NOMO-1 treated with DMSO at 0.1 percent for 48 hours (cell line): ENCODE measurements around the gene EME1.
A peak's percentile ranks its signal among the peaks of the same experiment; 100 is the strongest.
"Not testable (repeated sequence)": the region's sequence is repeated elsewhere in the genome, so short reads cannot be mapped to it uniquely, and the experiment has no call there.

ENCODE experiments used
- DNase-seq: peaks from one replicate; lab custom pipeline; 2025; ENCODE audit not compliant: unreplicated experiment; lab: John Stamatoyannopoulos, UW

EME1 gene

DNA sequence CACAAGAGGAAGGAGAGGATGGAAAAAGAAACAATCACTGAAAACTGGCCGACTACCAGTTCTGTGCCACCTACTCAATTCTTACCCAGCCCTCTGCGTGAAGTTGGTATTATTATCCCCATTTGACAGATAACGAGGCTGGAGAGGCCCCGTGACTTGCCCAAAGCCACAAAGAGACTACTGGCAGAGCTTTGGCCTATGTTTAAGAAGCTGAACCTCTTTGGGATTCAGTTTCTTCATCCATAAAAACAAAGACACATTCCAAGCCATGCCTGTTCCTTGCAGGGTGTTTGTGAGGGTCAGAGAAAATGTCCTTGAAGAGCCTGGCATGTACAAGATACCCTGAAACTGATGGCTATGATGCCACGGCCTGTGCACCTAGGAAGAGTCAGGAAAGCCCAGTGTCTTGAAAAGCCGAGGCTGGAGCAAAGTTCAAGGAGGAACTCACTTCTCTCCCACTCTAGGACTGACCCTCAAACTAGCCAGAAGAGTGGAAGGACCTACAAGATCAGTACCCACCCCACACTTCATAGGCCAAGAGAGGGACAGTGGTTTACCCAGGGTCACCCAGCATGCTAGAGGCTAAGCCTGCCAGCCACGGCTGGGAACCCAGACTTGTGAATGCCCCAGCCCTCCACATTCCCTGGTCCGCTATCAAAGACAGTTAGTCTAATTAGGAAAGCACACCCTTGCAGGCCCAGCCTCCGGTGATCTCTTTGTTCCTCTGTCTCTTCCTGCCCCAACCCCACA, 51.4 kb downstream of the EME1 start:
- no peak for DNase-seq

DNA sequence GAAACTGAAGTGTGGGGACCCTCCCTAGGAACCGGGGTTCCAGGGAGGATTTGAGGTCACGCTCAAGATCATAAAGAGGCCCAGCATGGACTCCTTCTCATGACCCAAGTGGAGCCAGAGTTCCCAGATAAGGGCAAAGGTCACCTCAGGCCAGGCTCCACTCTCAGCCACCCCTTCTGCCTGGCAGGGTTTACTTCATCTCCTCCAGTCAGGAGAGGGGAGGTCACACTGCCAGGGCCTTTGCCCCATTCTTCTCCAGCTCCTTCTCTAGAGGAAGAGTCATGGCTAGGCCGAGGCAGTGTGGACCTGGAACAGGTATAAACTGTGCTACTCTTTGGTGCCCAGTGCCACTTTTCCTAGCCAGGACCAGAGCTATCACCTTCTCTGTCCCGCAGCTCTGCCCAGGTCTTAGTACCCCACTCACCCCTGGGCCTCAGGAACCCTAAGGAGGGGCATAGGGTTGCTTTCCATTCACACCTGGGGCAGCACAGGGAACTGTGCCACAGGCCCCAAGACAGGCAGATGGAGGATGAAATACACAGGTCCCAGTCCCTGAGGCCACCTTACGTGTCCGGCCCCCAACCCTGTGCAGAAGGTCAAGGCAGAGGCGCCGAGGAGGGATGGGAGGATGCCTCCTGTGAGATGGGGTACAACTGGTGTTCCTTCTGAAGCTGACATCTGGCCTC, 52.1 kb downstream of the EME1 start:
- no peak for DNase-seq

DNA sequence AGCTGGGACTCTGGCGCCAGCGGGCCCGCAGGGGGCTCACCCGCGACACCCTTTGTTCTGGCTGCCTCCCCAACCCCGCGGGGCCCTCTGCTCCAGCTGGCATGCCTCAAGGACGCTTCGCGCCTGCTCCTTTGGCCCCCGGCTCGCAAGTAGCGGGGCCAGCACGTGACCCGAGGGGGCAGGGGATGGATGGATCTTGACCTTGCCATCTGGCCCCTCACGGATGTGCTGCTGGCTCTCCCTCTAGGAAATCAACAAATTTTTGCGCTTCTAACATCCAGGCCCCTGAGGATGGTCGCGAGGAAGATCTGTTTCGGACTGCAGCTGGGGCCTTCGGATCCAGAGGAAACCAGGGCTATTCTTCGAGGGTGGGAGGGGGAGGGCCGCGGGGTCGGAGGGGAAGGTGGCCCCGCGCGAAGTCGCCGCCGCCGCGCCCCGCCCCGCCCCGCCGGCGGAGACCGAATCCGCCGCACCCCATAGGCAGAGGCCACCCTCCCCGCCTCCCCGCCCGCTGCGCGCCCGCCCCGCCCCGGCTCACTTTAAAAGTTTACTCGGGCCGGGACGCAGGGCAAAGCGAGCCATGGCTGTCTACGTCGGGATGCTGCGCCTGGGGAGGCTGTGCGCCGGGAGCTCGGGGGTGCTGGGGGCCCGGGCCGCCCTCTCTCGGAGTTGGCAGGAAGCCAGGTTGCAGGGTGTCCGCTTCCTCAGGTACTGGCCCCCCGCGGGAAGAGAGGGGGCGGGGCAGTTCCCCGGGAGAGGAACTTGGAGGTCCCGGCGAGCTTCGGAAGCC, 52.8 kb downstream of the EME1 start, which contains the start of gene ACSF2:
ACSF2 (plus strand) TSS at position 537 of the 790 bp plus-strand sequence; CDS start at position 581, 44 bp downstream.
- DNase-seq, result peak; percentile 38

DNA sequence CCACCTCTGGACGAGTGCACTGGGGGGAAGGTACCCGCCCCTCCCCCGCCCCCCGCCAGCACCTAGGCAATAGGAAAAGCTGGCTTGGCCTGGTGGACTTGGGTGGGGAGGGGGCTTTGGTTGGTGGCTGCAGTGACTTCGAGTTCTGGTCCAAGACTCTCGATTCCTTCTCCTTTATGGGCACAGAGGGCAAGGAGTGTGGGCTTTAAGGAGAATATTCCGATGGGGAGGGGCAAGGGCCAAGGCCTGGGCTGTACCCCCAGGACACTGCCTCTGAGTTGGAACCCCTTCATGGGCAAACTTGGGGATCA, 53.4 kb downstream of the EME1 start:
- DNase-seq, result no peak

DNA sequence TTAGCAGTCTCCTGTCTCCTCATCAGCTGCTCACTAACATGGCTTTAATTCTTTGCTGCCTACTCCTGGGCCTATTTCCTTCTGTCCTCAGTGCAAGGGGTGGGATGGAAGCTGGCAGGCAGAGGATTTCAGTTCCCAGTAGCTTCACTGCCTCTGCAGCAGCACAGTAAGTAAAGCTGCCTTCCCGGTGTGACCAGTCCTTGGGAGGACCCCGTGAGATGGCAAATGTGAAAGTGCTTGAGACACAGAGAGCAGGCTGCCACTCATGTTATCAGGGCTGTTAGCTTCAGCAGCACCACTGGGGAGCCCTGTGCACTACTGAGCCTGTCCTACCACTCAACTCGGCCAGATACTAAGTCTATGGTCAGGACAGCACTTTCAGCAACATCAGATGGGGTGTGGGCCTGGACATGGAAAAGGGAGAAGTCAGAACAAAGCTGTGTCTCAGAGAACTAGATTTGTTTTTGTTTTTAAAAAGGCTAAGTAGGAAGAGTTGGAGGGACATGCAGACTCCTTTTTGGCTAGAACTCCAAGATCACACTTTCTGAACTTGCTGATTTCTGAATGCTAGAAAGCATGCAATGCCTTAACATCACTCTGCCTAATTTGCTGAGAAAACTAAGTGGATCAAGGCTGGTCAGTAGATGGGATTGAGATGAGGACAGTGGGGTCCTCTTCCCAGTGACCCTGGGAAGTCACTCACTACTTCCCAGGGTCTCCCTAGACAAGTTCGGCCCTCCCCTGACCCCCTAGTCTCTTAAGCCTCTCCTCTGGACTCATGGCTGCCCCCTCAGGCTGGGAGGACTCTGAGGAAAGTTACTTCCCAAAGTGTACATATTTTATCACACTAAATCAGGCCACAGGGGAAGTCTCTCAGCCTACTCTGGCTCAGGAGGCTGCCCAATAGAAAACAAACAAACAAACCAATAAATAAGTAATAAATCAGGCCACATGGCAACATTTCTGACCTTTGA, 54.1 kb downstream of the EME1 start:
- peak; percentile 33 for DNase-seq

DNA sequence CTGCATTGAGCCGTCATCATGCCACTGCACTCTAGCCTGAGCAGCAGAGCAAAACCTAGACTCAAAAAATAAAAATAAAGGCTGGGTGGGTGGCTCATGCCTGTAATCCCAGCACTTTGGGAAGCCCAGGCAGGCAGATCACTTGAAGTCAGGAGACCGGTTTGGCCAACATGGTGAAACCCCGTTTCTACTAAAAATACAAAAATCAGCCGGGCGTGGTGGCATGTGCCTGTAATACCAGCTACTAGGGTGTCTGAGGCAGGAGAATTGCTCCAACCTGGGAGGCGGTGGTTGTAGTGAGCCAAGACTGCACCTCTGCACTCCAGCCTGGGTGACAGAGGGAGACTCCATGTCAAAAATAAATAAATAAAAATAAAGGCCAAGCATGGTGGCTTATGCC, 55.1 kb downstream of the EME1 start:
- DNase-seq, result not testable (repeated sequence)

DNA sequence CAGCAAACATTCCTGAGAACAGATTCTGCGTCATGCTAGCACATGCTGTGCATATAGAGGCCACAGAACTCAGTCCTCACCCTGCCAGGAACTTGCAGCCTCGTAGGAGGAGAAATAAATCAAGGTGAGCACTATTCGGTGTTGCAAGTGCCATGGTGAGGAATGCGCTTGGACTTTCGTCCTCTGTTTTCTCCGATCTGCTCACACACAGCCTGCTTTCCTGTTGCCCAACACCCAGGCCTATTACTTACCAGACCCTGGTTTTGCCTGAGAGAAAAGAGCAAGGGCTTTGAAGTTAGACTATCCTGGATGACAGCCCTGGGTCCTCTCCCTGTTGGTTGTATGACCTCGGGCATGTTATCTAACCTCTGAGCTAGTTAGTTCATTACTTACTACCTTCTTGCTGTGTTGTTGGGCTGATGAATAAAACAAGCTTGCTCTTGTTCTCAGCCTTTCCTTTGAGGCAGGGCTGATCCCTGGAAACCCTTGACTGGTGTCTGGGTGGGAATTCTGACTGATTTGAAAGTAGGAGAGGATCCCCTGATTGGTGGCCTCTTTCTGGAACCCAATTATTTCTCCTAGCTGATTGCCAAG, 55.9 kb downstream of the EME1 start:
- no peak for DNase-seq

DNA sequence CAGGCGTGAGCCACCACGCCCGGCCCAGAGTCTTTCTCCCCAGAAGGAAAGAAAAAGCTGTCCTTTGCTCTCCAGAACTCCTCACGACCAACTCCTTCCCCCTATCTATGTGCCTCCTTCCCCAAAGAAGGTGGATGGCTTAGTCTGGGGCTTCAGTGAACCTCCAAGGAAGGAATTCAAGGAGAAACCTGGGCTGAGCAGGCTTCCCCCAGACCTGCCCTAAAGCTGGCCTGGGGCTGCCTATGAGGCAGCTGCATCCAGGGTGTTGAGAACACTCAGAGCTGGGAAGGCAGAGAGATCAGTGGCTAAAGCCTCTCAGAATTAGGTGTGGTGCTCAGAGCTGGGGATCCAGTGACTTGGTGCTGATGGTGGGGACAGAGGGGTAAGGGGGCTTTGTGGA, 56.8 kb downstream of the EME1 start:
- no peak for DNase-seq
